ENCODE data around the gene PRRC2A. TPM values are rescaled to one million over a fixed set of nuclear protein-coding genes. Genes with fewer than 3 reads are reported as not detected.

Gene PRRC2A
- polyA plus RNA-seq, 12 donors: 104 to 352 (median 123) TPM

DNA sequence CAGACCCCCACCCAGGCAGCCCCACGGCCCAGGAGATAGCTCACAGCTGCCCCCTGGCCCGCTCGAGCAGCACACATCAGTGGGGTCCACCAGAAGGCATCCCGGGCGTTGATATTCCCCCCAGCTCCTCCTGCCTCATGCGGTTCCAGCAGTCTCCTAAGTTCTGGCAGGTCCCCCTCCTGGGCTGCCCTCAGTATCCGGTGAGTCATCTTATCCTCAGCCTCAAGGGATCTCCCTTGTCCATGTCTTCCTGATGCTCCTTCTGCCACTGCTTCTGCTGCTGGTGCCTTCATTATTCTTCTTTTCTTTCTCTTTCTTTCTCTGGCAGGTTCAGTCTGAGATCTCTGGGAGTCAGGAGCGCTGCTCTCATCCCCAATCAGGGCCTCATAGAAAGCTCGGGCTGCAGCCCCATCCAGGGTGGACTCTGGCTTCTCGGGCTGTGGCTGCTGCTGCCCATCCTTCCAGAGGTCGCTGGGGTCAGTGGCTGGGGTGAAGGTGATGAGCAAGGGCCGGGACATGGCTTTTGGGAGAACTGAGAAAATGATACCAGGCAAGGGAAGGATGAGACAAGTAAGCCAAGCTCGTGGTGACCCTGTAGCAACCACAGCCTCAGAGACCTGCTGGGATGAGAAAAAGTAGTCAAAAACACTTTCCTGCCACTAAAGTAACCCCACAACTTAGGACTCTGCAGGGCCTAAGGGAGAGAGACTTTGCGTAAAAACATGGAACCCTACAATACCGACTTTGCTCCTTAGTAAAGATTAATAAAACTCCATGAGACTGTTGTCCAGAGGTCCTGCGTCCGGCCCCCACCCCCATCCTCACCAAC lies 43.7 kb downstream of the PRRC2A start:
- DNase-seq: no peak

DNA sequence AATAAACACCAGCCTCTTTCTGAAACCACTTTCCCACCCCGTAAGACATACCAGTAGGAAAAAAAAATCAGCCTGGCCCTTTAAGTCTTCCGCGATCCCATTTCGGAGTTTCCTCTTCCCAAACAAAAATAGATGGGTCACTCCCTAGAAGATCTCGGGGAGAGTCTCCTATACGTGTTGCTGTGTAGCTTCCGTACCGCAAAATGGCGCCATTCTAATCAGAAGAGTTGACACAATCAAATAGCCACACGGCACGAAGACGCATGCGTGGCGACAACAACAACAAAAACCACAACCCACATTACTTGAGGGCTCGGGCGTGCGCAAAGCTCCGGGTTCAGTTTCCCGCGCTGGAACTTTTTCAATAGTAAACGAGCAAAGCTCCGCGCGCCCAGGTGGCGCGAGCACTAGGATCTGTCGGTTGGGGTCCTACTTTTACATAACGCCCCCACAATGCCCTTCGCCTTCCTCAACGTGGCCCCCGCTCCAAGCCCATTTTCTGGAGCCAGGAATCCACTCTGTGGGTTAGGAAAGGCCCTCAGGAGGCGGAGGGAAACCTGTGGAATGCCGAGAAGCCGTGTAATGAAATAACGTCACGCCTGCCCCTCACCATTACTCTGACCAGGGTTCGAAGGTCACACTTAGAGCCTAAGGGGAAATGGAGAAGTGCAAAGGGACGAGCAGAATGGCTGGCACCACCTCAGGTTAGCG lies 44.4 kb downstream of the PRRC2A start, which contains the start of gene GPANK1:
Gene GPANK1 (minus strand): TSS at position 208 of the 711 bp plus-strand sequence. CDS start 519 bp downstream, outside the sequence.
- DNase-seq: peak; percentile 98

DNA sequence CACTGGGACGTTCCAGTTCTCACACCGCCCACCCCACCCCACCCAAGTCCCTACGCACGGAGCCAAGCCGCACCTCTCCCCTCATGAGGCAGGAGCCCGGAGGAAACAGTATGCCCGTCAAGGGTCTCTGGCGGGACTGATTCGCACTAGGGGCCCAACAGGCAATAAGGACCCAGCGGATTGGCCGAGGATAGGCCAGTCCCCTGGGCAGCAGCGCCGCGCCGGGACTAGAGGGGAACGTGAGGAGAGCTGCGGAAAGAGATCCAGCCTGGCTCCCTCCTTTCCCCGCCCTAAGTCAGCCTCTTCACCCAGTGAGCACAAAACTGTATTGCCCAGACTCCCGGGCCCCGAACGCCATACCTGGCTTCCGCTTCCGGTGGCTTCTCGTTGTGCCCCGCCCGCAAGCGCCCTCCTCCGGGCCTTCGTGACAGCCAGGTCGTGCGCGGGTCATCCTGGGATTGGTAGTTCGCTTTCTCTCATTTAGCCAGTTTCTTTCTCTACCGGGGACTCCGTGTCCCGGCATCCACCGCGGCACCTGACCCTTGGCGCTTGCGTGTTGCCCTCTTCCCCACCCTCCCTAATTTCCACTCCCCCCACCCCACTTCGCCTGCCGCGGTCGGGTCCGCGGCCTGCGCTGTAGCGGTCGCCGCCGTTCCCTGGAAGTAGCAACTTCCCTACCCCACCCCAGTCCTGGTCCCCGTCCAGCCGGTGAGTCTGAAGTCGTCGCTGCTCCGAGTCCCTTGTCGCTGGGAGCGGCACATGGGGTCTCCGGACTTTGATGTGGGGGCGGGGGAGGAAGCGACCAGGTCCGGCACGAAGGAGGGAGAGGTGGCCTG lies 45.2 kb downstream of the PRRC2A start, which contains the start of gene CSNK2B:
Gene CSNK2B (plus strand): TSS at position 580 of the 836 bp plus-strand sequence. CDS start 752 bp downstream, outside the sequence.
- peak; percentile 99 for DNase-seq

DNA sequence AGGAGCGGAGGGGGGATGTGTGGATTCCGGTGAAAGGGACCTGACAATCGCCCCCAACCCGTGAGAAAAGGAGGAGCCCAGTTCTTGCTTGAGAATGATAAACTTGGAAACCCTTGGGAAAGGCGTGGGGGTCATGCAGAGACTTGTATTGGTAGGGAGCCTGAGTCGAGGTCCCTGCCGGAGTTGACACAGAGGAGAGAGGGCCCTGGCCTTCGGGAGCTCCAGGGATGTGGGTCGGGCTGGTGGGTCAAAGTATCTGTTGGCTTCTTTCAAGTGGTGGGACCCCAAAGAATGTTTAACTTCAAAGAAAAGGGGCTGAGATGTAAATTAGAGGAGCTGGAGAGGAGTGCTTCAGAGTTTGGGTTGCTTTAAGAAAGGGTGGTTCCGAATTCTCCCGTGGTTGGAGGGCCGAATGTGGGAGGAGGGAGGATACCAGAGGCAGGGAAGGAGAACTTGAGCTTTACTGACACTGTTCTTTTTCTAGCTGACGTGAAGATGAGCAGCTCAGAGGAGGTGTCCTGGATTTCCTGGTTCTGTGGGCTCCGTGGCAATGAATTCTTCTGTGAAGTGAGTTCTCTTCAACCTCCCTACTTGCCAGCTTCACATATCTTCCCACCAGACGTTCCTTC lies 45.9 kb downstream of the PRRC2A start:
- DNase-seq: no peak

DNA sequence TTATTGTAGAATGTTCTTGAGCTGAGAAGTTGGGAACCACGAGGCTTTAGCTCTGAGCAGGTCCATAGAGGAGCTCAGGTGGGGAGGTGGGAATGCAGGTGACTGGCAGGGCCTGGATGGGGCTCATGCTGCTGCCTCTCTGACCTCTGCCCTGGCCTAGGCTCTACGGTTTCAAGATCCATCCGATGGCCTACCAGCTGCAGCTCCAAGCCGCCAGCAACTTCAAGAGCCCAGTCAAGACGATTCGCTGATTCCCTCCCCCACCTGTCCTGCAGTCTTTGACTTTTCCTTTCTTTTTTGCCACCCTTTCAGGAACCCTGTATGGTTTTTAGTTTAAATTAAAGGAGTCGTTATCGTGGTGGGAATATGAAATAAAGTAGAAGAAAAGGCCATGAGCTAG lies 49.2 kb downstream of the PRRC2A start, which contains the start of gene LY6G5B:
Gene LY6G5B (plus strand): TSS at position 301 of the 400 bp plus-strand sequence. CDS start 975 bp downstream, outside the sequence.
- no peak for DNase-seq

DNA sequence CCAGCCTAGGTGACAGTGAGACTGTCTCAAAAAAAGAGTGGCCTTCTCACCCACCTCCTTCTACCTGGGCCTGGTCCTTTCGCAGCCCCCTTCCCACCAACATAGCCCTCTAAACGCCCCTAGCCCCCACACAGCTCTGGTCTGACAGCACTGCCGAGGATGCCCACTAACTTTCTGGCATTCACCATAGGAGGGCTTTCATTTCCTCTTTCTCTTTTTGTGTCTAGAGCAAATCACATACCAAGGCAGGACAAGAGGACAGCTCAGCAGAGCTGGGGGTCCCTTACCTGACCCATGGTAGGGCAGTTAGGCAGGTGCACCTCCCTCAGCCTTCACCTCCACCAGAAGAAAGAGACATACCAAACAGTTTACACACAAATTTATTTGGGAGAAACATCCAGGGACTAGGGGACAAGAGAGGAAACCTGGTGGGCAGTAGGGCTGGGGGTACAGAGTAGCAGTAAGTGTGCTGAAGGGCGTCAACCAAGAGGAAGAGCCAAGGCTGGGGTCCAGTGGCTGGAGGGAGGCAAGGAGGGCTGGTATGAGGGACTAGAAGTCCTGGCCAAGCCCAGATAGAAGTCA lies 55.9 kb downstream of the PRRC2A start:
- no peak for DNase-seq

DNA sequence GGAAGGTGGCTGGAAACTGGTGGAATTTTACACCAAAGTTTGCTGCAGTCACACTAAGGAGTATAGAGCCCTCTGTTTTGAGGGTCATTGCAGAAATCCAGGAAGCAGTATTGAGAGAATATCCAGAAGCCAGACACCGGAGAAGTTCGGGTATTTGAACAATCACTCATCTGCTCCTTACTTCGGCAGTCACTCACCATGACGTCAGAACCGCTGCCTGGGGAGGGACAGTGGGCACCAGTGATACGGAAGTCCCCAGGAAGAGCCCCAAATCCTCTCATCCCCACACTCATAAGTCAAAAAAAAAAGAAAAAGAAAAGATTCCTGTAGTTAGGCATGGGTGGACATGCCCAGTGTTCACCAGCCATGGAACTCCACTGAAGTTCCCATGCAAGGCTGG lies 56.4 kb downstream of the PRRC2A start:
- no peak for DNase-seq

DNA sequence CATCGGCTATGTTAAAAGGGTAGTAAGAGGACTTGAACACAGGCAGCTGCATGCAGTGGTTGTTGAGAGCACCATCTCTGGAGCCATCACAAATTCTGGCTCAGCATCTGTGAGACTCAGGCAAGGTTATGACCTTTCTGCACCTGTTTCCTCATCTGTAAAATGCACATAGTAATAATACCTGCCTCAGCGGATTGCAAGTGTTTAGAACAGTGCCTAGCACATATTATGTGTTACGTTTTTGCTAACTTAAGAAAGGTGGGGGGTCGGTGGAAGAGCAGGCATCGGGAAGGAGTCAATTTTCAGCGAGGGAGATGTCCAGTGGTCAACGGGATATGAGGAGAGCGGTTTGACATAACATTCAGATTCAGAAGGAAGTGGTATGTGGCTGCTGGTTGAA lies 57.4 kb downstream of the PRRC2A start:
- no peak for DNase-seq

DNA sequence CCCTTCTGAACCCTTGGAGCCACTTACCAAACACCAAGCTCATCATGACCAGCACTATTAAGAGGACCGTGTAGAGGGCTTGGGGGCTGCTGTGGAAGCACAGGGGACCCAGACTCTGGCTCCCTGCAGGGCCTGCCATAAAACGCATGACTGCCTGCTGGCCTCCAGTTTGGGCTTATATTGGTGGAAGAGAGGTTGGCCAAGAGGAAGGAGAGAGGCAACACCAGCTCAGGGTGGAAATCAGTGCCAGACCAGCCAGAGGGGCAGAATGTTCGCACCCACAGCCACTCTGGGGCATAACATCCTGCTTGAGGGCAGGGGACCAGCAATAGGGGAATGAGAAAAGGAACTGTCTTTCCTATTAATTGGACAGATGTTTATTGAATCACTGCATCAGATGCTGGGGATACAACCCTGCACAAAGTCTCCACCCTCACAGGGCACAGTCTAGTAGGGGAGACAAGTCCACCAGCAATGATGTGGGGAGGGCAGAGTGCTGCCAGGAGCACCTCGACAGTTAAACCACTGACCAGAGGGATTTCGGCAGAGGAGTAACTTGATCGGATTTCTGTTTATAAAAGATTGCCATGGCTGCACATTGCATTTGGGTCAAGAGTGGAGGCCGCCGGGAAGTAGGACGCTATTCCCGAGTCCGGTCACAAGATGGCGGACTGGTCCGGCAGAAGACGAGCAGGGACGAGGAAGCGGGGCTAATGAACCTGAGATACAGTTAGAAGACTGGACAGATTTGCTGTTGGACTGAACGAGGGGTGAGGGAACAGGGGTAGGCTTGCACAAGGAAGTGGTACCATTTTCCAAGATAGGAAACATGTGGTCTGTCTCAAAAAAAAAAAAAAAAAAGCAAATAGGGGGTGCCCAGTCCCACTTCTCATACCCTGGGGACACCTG lies 60.0 kb downstream of the PRRC2A start, which contains the start of gene LY6G5C:
Gene LY6G5C (minus strand): TSS at position 842 of the 909 bp plus-strand sequence. CDS start 694 bp downstream, at position 148.
- DNase-seq: peak; percentile 91

DNA sequence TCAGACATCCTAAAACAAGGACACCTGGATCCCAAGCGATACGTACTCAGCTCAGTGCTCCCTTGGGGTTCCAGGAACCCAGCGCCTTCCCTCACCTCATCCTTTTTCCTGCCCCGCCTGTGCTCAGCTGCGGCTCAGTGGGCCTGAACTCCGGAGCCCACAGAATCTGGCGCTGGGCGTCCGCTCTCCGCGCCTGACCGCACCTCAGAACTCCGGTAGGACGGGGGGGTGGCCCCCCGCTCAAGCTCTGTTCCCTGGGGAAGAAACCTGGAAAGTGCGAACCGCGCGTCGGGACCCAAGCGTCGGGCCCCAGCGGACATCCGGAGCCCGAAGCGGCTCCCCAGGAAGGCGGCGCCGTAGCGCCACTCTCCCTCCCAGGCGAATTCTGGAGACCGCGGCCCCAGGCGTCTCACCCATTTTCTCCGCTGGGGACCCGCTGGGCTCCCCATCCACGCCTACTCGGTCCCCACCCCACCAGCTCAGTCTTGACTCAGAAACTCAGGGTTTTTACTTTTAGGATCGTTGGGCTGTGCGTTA lies 60.7 kb downstream of the PRRC2A start:
- DNase-seq: no peak

DNA sequence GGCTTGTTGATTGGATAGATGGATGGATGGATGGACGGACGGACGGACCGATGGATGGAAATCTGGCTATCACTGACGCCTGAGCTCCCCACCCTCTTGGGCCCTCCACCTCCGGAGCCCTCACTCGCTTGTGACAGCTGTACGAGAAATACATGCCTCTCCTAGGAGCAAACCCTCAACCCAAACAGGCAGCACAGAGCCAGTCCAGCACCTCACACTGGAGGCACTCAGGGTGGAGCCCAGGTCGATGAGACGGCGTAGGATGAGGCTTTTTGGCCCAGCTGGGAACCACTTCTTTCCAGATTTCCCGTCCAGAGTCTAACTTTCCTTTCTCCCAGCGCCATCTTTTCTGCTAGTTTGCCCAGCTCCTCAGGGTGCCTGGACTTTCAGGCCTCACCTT lies 63.1 kb downstream of the PRRC2A start:
- DNase-seq: no peak

DNA sequence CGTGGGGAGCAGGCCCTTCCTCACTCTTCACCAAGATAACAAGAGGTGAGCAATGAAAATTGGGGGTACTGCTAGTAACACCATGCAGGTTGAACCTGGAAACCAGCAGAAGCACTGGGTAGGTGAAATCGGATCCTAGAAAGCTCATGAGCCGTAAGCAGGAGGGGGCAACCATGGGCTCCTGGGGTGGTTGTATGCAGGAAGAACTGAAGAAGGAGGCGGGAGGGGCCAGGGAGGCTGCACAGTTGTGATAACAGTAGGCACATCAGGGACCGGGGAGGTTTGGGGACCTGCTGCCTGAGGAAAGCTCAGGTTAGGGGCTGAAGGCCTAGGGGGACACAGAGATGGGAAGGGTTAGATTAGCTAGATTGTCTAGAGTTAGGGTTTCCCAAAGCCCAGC lies 66.0 kb downstream of the PRRC2A start:
- DNase-seq: no peak

DNA sequence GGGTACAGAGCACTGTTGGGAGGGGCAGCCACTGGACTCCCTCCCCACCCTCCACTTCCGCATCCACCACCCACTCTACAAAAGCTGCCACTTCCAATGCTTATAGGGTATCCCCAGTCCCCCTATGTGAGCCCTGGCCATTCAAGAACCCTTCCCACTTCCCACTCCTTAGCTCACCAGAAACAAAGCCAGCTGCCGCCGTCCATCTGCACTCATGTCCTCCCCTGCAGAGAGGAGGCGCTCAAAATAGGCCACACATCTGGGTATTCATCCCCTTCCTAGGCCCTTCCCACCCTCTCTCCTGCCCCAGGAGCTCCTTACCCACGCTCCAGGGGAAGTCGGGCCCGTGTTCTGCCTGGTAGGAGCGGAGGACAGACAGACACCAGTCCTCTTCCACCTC lies 66.8 kb downstream of the PRRC2A start:
- DNase-seq: no peak

Other genes starting within 250 kb of the PRRC2A start
- gene MICA, start 217.1 kb upstream of the PRRC2A start, polyA plus RNA-seq (ENCODE audit: insufficient read length in 12 of 12): 10 to 100 TPM in 2 of 12 donors, 1 to 10 TPM in 9, not detected in 1; 2.8 to 12.5 (median 7.0) TPM
- gene MICB, start 122.6 kb upstream of the PRRC2A start, polyA plus RNA-seq (ENCODE audit: insufficient read length in 12 of 12): 1 to 10 TPM in 2 of 12 donors, under 1 TPM in 8, not detected in 2; 0.37 to 1.9 (median 0.78) TPM
- gene MCCD1, start 91.8 kb upstream of the PRRC2A start, polyA plus RNA-seq (ENCODE audit: insufficient read length in 12 of 12): not detected
- gene DDX39B, start 78.7 kb upstream of the PRRC2A start, polyA plus RNA-seq (ENCODE audit: insufficient read length in 12 of 12): 100 to 1,000 TPM in 11 of 12 donors, not detected in 1; 312 to 457 (median 352) TPM
- gene ATP6V1G2, start 74.1 kb upstream of the PRRC2A start, polyA plus RNA-seq (ENCODE audit: insufficient read length in 12 of 12): 1 to 10 TPM in 10 of 12 donors, not detected in 2; 3.3 to 6.6 (median 4.1) TPM
- gene NFKBIL1, start 73.1 kb upstream of the PRRC2A start, polyA plus RNA-seq (ENCODE audit: insufficient read length in 12 of 12): 10 to 100 TPM in 11 of 12 donors, not detected in 1; 11.4 to 23.7 (median 14.1) TPM
- gene LTA, start 48.4 kb upstream of the PRRC2A start, polyA plus RNA-seq (ENCODE audit: insufficient read length in 12 of 12): 1 to 10 TPM in 1 of 12 donors, under 1 TPM in 5, not detected in 6; 0.13 to 2.6 (median 0.33) TPM
- gene TNF, start 45.1 kb upstream of the PRRC2A start, polyA plus RNA-seq (ENCODE audit: insufficient read length in 12 of 12): 1 to 10 TPM in 1 of 12 donors, under 1 TPM in 8, not detected in 3; 0.11 to 1.5 (median 0.33) TPM
- 10 to 100 TPM in 1 of 12 donors, 1 to 10 TPM in 7, under 1 TPM in 2, not detected in 2; 0.57 to 23.4 (median 1.3) TPM for gene LTB, start 38.3 kb upstream of the PRRC2A start, polyA plus RNA-seq (ENCODE audit: insufficient read length in 12 of 12)
- gene LST1, start 34.4 kb upstream of the PRRC2A start, polyA plus RNA-seq (ENCODE audit: insufficient read length in 12 of 12): 10 to 100 TPM in 2 of 12 donors, 1 to 10 TPM in 8, not detected in 2; 3.9 to 24.6 (median 5.9) TPM
- under 1 TPM in 6 of 12 donors, not detected in 6; 0.22 to 0.63 (median 0.25) TPM for gene NCR3, start 27.7 kb upstream of the PRRC2A start, polyA plus RNA-seq (ENCODE audit: insufficient read length in 12 of 12)
- 10 to 100 TPM in 11 of 12 donors, not detected in 1; 12.8 to 39.9 (median 18.8) TPM for gene AIF1, start 5.5 kb upstream of the PRRC2A start, polyA plus RNA-seq (ENCODE audit: insufficient read length in 12 of 12)
- 100 to 1,000 TPM in 11 of 12 donors, not detected in 1; 153 to 248 (median 195) TPM for gene BAG6, start 31.9 kb downstream of the PRRC2A start, polyA plus RNA-seq (ENCODE audit: insufficient read length in 12 of 12)
- gene APOM, start 35.2 kb downstream of the PRRC2A start, polyA plus RNA-seq (ENCODE audit: insufficient read length in 12 of 12): 1 to 10 TPM in 10 of 12 donors, not detected in 2; 3.4 to 9.7 (median 4.8) TPM
- 10 to 100 TPM in 11 of 12 donors, not detected in 1; 10.9 to 15.8 (median 12.5) TPM for gene C6orf47, start 40.1 kb downstream of the PRRC2A start, polyA plus RNA-seq (ENCODE audit: insufficient read length in 12 of 12)
- 10 to 100 TPM in 11 of 12 donors, not detected in 1; 12.1 to 25.8 (median 13.5) TPM for gene GPANK1, start 44.3 kb downstream of the PRRC2A start, polyA plus RNA-seq (ENCODE audit: insufficient read length in 12 of 12)
- gene CSNK2B, start 45.4 kb downstream of the PRRC2A start, polyA plus RNA-seq (ENCODE audit: insufficient read length in 12 of 12): 100 to 1,000 TPM in 11 of 12 donors, not detected in 1; 121 to 202 (median 144) TPM
- gene LY6G5B, start 49.3 kb downstream of the PRRC2A start, polyA plus RNA-seq (ENCODE audit: insufficient read length in 12 of 12): 10 to 100 TPM in 9 of 12 donors, 1 to 10 TPM in 2, not detected in 1; 6.1 to 27.9 (median 14.2) TPM
- 1 to 10 TPM in 10 of 12 donors, not detected in 2; 1.2 to 6.4 (median 3.2) TPM for gene LY6G5C, start 60.4 kb downstream of the PRRC2A start, polyA plus RNA-seq (ENCODE audit: insufficient read length in 12 of 12)
- gene ABHD16A, start 82.6 kb downstream of the PRRC2A start, polyA plus RNA-seq (ENCODE audit: insufficient read length in 12 of 12): 10 to 100 TPM in 11 of 12 donors, not detected in 1; 35.4 to 54.1 (median 43.1) TPM
- under 1 TPM in 1 of 12 donors, not detected in 11; 0.27 TPM for gene LY6G6F, start 86.2 kb downstream of the PRRC2A start, polyA plus RNA-seq (ENCODE audit: insufficient read length in 12 of 12)
- 1 to 10 TPM in 1 of 12 donors, under 1 TPM in 5, not detected in 6; 0.50 to 1.1 (median 0.75) TPM for gene LY6G6D, start 94.6 kb downstream of the PRRC2A start, polyA plus RNA-seq (ENCODE audit: insufficient read length in 12 of 12)
- 1 to 10 TPM in 3 of 12 donors, under 1 TPM in 4, not detected in 5; 0.28 to 6.6 (median 0.63) TPM for gene LY6G6C, start 101.0 kb downstream of the PRRC2A start, polyA plus RNA-seq (ENCODE audit: insufficient read length in 12 of 12)
- 1 to 10 TPM in 2 of 12 donors, under 1 TPM in 8, not detected in 2; 0.49 to 1.7 (median 0.63) TPM for gene MPIG6B, start 102.7 kb downstream of the PRRC2A start, polyA plus RNA-seq (ENCODE audit: insufficient read length in 12 of 12)
- 100 to 1,000 TPM in 8 of 12 donors, 10 to 100 TPM in 3, not detected in 1; 89.7 to 152 (median 108) TPM for gene DDAH2, start 108.6 kb downstream of the PRRC2A start, polyA plus RNA-seq (ENCODE audit: insufficient read length in 12 of 12)
- 100 to 1,000 TPM in 11 of 12 donors, not detected in 1; 100 to 194 (median 129) TPM for gene CLIC1, start 115.8 kb downstream of the PRRC2A start, polyA plus RNA-seq (ENCODE audit: insufficient read length in 12 of 12)
- 10 to 100 TPM in 6 of 12 donors, 1 to 10 TPM in 5, not detected in 1; 7.4 to 32.2 (median 13.8) TPM for gene MSH5, start 119.3 kb downstream of the PRRC2A start, polyA plus RNA-seq (ENCODE audit: insufficient read length in 12 of 12)
- 10 to 100 TPM in 1 of 12 donors, 1 to 10 TPM in 9, not detected in 2; 1.6 to 10.7 (median 2.4) TPM for gene SAPCD1, start 141.9 kb downstream of the PRRC2A start, polyA plus RNA-seq (ENCODE audit: insufficient read length in 12 of 12)
- gene VWA7, start 156.6 kb downstream of the PRRC2A start, polyA plus RNA-seq (ENCODE audit: insufficient read length in 12 of 12): 1 to 10 TPM in 10 of 12 donors, not detected in 2; 1.1 to 4.1 (median 2.1) TPM
- 10 to 100 TPM in 11 of 12 donors, not detected in 1; 38.6 to 60.8 (median 45.0) TPM for gene VARS1, start 175.0 kb downstream of the PRRC2A start, polyA plus RNA-seq (ENCODE audit: insufficient read length in 12 of 12)
- gene LSM2, start 186.3 kb downstream of the PRRC2A start, polyA plus RNA-seq (ENCODE audit: insufficient read length in 12 of 12): 10 to 100 TPM in 11 of 12 donors, not detected in 1; 47.5 to 67.9 (median 58.6) TPM
- 1 to 10 TPM in 10 of 12 donors, not detected in 2; 3.6 to 5.5 (median 4.5) TPM for gene HSPA1L, start 194.6 kb downstream of the PRRC2A start, polyA plus RNA-seq (ENCODE audit: insufficient read length in 12 of 12)
- 100 to 1,000 TPM in 1 of 12 donors, 10 to 100 TPM in 10, not detected in 1; 47.4 to 110 (median 62.3) TPM for gene HSPA1A, start 194.8 kb downstream of the PRRC2A start, polyA plus RNA-seq (ENCODE audit: insufficient read length in 12 of 12)
- 1,000 to 10,000 TPM in 1 of 12 donors, 100 to 1,000 TPM in 2, 10 to 100 TPM in 9; 28.3 to 1,034 (median 49.7) TPM for gene HSPA1B, start 207.0 kb downstream of the PRRC2A start, polyA plus RNA-seq (ENCODE audit: insufficient read length in 12 of 12)
- 10 to 100 TPM in 11 of 12 donors, not detected in 1; 14.6 to 32.7 (median 16.0) TPM for gene NEU1, start 242.1 kb downstream of the PRRC2A start, polyA plus RNA-seq (ENCODE audit: insufficient read length in 12 of 12)